GM19438 (cell line): ENCODE results near the gene MADD.
A peak's percentile ranks its signal among the peaks of the same experiment; 100 is the strongest.

Experiments used
- ATAC-seq: cut with Tn5 transposase; IDR thresholded peaks from one replicate; pipeline ENCODE4 v1.9.1; 2021; ENCODE audit warnings: low read depth; ENCODE audit not compliant: unreplicated experiment

MADD gene

DNA sequence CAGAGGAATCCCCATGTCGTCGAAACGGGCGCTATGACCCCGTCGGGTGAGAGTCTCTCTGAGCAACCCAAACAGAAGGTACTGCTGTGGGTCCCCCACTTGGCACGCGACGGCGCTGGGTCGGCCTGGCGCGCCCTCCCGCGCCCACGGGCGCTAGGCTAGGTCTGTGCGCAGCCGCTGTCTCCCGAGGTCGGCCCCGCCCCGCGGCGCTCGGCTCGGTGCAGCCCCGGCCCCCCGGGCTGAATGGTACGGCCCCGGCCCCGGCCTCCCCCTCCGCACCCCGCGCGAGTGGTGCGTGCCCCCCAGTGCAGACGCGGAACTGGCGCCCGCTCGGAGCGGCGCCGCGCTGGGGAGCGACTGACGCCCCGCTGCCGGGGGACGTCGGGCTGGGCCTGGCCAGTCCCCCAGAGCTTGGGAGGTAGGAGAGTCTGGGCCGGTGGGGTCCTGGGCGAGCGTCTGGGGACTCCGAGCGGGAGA lies at the start of gene MADD:
Gene MADD (plus strand): TSS at position 305 of the 477 bp plus-strand sequence.
- peak; percentile 69 for ATAC-seq

- no peak for ATAC-seq
Observed at GRCh38 chr11:47220401-47220821, 49.5 kb upstream of the MADD start.

DNA sequence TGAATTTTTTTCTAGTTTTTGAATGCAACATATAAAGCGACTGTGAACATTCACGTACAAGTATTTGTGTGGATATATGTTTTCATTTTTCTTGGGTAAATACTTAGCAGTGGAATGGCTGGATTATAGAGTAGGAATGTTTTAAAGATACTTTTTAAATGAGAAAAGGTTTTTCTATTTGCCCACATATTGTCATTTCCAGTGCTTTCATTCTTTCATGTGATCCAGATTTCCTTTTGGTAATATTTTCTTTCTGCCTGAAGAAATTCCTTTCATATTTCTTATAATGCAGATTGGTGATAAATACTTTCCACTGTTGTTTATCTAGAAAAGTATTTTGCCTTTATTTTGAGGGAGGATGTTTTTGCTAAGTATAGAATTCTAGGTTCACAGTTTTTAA lies 47.2 kb upstream of the MADD start:
- no peak for ATAC-seq

GRCh38 chr11:47225552-47226400 lies 44.2 kb upstream of the MADD start:
- peak; percentile 74 for ATAC-seq

GRCh38 chr11:47229161-47229560 lies 40.8 kb upstream of the MADD start:
- no peak for ATAC-seq

- ATAC-seq: no peak
Observed at GRCh38 chr11:47233051-47233450, 36.9 kb upstream of the MADD start.

- ATAC-seq: no peak
Observed at GRCh38 chr11:47233989-47234668, 35.8 kb upstream of the MADD start.

- no peak for ATAC-seq
Observed at GRCh38 chr11:47234669-47235100, 35.2 kb upstream of the MADD start.

DNA sequence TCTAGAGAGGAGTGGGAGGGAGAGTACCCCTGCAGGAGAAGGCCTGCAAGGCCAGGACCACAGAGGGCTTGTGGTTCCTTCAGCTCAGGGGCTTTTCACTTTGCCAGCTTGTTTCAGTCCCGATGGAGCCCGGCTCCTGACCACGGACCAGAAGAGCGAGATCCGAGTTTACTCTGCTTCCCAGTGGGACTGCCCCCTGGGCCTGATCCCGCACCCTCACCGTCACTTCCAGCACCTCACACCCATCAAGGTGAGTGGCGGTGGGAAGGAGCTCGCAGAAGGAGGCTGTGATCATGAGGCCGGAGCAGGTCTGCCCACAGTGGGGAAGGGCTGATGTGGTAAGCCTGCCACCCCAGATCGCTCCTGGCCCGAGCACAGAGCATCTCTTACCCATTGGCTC lies 34.8 kb upstream of the MADD start:
- ATAC-seq: no peak

DNA sequence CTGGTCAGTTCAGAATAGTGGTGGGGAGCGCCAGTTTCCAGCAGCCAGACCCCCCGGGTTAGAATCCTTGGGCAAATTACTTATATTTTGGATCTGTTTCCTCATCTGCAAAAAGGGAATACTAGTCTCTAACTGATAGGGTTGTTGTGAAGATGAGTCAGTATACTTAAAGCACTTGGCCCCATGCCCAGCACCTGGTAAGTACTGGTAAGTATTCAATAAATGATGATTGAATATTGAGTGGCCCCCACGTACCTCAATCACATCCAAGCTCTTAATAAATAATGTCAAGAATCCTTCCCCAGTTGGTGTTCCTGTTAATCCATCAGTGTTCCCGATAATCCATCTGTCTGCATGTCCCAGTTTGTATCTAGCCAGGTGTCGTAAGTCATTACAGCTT lies 33.5 kb upstream of the MADD start:
- ATAC-seq: no peak

GRCh38 chr11:47239852-47240251 lies 30.1 kb upstream of the MADD start:
- ATAC-seq: no peak

- ATAC-seq: no peak
Observed at GRCh38 chr11:47241841-47242301, 28.1 kb upstream of the MADD start.

GRCh38 chr11:47242596-47243192 lies 27.2 kb upstream of the MADD start:
- ATAC-seq: no peak

GRCh38 chr11:47243454-47243853 lies 26.5 kb upstream of the MADD start:
- no peak for ATAC-seq

GRCh38 chr11:47244448-47245350 lies 25.2 kb upstream of the MADD start:
- ATAC-seq: no peak

GRCh38 chr11:47245611-47246357 lies 24.1 kb upstream of the MADD start:
- no peak for ATAC-seq

DNA sequence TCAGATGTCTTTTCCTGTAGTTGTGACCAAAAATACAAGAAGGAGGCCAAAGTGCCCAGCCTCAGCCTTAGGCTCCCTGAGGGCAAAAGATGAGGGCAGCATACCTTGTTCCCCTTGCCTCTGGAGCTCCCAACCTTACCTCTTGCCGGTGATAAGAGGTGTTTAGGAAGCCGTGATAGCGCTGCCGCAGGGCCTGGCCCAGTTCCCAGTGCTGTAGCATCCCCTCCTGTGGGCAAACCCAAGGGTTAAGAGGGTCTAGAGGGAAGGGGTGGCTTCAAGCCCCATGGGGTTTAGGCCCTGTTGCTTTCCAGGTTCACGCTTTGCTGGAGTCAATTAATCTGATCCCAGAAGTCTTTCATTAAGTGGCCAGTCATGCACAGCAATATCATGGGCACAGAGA lies 22.4 kb upstream of the MADD start:
- ATAC-seq: no peak

DNA sequence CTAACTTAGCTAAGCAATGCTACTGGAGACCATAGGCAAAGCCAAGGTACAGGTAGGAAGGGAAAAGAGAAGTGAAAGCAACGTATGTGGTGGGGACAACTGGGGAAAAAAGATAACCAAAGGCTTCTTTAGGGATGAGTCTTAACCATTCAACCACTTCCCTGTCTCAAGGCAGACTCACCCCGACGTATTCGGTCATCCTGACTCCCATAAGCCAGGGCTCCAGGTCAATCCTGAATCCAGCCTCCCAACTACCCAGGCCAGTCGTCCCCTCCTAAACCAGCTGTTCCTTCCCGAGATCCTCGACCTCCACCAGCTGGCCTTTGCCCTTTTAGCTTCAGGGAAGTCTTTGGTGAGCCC lies 21.6 kb upstream of the MADD start:
- peak; percentile 22 for ATAC-seq

DNA sequence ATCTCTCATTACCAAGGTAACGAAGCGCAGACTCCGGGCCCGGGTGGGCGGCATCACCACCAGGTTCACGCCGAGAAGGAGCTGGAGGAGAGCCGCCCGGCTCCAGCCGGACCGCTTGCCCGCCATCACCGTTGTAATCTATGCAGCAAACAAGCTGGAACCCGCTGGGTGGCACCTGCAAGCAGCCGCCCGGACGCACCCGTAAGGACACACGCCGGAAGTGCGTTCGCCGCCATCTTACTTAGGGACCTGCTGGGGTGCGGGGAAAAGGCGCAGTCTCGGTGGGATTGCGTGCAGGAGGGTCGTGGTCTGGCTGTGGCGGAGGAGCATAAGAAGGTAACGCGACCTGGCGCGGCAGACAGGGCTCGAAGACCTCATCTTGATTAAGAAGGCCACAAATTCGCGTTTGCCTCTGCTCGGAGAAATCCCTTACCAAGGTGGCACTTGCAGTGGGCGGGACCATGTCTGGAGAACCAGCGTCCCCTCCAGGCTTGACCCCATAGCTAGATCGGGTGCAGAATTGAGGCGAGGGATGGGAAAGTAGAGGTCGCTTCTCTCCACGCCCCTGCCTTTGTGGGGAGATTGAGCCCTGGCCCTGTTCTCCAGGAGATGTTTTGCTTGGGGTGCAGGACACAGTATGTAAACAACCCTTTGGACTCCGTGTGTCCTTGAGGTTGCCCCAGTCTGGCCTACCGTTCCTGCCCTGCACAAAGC lies 21.1 kb upstream of the MADD start, which contains the start of gene ACP2:
Gene ACP2 (minus strand): TSS at position 151 of the 714 bp plus-strand sequence. CDS start 25 bp downstream, at position 126.
- ATAC-seq: peak; percentile 92
